Activated CD4-positive, alpha-beta T cell treated with anti-CD3 and anti-CD28 coated beads, Interleukin-2, amount 50 U/mL, for 48 hours (primary cell): ENCODE results near the gene CAMK2G.
"Not testable (repeated sequence)": the region's sequence is repeated elsewhere in the genome, so short reads cannot be mapped to it uniquely, and the experiment has no call there.

Source experiments
- DNase-seq, 2 experiments: peaks; one replicate each; pipeline ENCODE4 v3.0.0-alpha.2; 2020

CAMK2G gene

GRCh38 chr10:73838008-73838567 lies 36.3 kb downstream of the CAMK2G start:
- DNase-seq: no peak

- no peak for DNase-seq
Observed at GRCh38 chr10:73837072-73837471, 37.3 kb downstream of the CAMK2G start.

- DNase-seq: no peak
Observed at GRCh38 chr10:73836427-73836980, 37.9 kb downstream of the CAMK2G start.

GRCh38 chr10:73829090-73829489 lies 45.3 kb downstream of the CAMK2G start:
- not testable (repeated sequence) for DNase-seq

- DNase-seq: no peak
Observed at GRCh38 chr10:73828161-73828560, 46.2 kb downstream of the CAMK2G start.

GRCh38 chr10:73827346-73828089 lies 46.8 kb downstream of the CAMK2G start:
- no peak for DNase-seq

GRCh38 chr10:73824146-73824725 lies 50.1 kb downstream of the CAMK2G start:
- no peak for DNase-seq

- DNase-seq: no peak
Observed at GRCh38 chr10:73823391-73823790, 51.0 kb downstream of the CAMK2G start.

- DNase-seq: no peak
Observed at GRCh38 chr10:73819513-73820093, 54.8 kb downstream of the CAMK2G start.

GRCh38 chr10:73819081-73819480 lies 55.3 kb downstream of the CAMK2G start:
- no peak for DNase-seq

- no peak for DNase-seq
Observed at GRCh38 chr10:73818402-73818801, 56.0 kb downstream of the CAMK2G start.

- DNase-seq: no peak
Observed at GRCh38 chr10:73817826-73818225, 56.5 kb downstream of the CAMK2G start.

GRCh38 chr10:73816917-73817729 lies 57.2 kb downstream of the CAMK2G start:
- DNase-seq: no peak

GRCh38 chr10:73815719-73816030 lies 58.7 kb downstream of the CAMK2G start:
- no peak for DNase-seq

- no peak for DNase-seq
Observed at GRCh38 chr10:73814896-73815718, 59.2 kb downstream of the CAMK2G start.

GRCh38 chr10:73814276-73814895 lies 60.0 kb downstream of the CAMK2G start:
- DNase-seq: no peak

- DNase-seq: no peak
Observed at GRCh38 chr10:73813333-73813732, 61.0 kb downstream of the CAMK2G start.

GRCh38 chr10:73812657-73813056 lies 61.7 kb downstream of the CAMK2G start:
- no peak for DNase-seq

GRCh38 chr10:73810735-73811465 lies 63.5 kb downstream of the CAMK2G start:
- DNase-seq: peak; percentile 49 to 62

GRCh38 chr10:73810358-73810734 lies 64.0 kb downstream of the CAMK2G start:
- DNase-seq: no peak
